ENCODE measurements around the gene ENOSF1. TPM values are rescaled to one million over a fixed set of nuclear protein-coding genes. Genes with fewer than 3 reads are reported as not detected.

Gene ENOSF1
- total and polyA plus RNA-seq, 3 donors from 2014 or later = 29.2 to 119 (median 88.5) TPM

DNA sequence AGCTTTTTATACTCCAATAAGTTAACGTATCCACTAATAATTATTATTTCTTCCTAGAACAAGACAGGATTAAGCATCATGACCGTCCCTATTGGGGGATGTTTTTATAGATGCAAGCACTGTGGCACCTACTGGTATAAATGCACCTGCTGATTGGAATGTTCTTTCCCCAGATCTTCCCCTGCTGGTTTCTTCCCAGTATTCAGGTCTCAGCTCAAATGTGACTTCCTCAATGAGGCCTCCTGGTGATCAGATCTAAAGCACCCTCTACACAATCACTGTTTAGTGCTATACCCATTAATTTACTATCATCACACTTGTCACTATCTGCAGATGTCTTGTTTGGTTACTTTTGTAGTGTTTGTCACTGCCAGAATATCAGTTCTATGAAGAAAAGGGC, 58.9 kb downstream of the ENOSF1 start:
- intact Hi-C loops (cut with DNase I; ENCODE audit: low total_unique reads) = no loop called here
- Histone ChIP-seq H3K36me3 (ENCODE audit: low read depth, missing control alignments) (no peaks in the 10 kb centered on the region), H3K4me3 (no peak overlapping the region), H3K27me3 (no peaks in the 10 kb centered on the region), H3K4me1 (no peaks in the 10 kb centered on the region), H3K27ac (no peak overlapping the region), H3K9me3 (no peaks in the 10 kb centered on the region)
- no peak for TF ChIP-seq POLR2A (IDR thresholded peaks at IDR 0.05)
- TF ChIP-seq, protein P1, sequence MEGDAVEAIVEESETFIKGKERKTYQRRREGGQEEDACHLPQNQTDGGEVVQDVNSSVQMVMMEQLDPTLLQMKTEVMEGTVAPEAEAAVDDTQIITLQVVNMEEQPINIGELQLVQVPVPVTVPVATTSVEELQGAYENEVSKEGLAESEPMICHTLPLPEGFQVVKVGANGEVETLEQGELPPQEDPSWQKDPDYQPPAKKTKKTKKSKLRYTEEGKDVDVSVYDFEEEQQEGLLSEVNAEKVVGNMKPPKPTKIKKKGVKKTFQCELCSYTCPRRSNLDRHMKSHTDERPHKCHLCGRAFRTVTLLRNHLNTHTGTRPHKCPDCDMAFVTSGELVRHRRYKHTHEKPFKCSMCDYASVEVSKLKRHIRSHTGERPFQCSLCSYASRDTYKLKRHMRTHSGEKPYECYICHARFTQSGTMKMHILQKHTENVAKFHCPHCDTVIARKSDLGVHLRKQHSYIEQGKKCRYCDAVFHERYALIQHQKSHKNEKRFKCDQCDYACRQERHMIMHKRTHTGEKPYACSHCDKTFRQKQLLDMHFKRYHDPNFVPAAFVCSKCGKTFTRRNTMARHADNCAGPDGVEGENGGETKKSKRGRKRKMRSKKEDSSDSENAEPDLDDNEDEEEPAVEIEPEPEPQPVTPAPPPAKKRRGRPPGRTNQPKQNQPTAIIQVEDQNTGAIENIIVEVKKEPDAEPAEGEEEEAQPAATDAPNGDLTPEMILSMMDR (IDR thresholded peaks at IDR 0.05) = no peak
- no peak for DNase-seq
- 89 to 94% methylated on average over 2 of the region's 2 CpGs for WGBS, 2 donors

DNA sequence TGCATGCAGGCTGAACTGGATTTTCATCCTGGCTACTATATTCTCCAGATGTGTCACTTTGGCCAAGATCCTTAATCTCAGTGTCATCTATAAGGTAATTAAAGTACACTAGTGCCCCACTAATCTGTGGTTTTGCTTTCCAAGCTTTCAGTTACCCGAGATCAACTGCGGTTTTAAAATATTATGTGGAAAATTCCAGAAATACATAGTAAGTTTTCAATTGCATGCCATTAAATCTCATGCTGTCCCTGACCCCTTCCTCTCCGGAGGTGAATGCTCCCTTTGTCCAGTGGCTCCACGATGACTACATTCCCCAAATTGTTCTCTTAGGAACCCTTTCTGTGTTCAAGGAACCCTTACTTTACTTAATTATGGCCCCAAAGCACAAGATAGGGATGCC, 60.3 kb downstream of the ENOSF1 start:
- Histone ChIP-seq H3K36me3 (ENCODE audit: low read depth, missing control alignments) (no peaks in the 10 kb centered on the region), H3K4me3 (no peak overlapping the region), H3K27me3 (no peaks in the 10 kb centered on the region), H3K9me3 (no peaks in the 10 kb centered on the region), H3K27ac (no peak overlapping the region), H3K4me1 (no peaks in the 10 kb centered on the region)
- TF ChIP-seq, protein P1 (IDR thresholded peaks at IDR 0.05) = no peak
- no peak for DNase-seq
- intact Hi-C loops (cut with DNase I; ENCODE audit: low total_unique reads) = no loop called here
- WGBS, 2 donors = 74 to 78% methylated on average over 4 of the region's 4 CpGs

DNA sequence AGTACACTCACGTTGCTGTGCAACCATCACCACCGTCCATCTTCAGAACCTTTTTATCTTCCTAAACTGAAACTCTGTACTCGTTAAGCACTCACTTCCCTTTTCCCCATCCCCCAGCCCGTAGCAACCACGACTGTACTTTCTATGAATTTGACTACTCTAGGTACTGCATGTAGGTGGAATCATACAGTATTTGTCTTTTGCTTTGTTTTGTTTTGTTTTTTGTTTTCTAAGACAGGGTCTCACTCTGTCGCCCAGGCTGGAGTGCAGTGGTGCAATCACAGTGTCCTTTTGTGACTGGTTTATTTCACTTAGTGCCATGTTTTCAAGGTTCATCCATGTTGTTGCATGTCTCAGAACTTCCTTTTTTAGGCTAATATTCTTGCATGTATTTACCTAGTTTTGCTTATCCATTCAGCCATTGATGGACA, 62.0 kb downstream of the ENOSF1 start:
- DNase-seq = no peak
- TF ChIP-seq POLR2A (IDR thresholded peaks at IDR 0.05) = no peak
- TF ChIP-seq, protein P1 (IDR thresholded peaks at IDR 0.05) = no peak
- Histone ChIP-seq H3K4me3 (no peak overlapping the region), H3K36me3 (ENCODE audit: low read depth, missing control alignments) (no peaks in the 10 kb centered on the region), H3K9me3 (no peaks in the 10 kb centered on the region), H3K27ac (no peak overlapping the region), H3K4me1 (no peaks in the 10 kb centered on the region), H3K27me3 (no peaks in the 10 kb centered on the region)
- intact Hi-C loops (cut with DNase I; ENCODE audit: low total_unique reads) = no loop called here
- 69 to 72% methylated on average over 6 of the region's 6 CpGs for WGBS, 2 donors

DNA sequence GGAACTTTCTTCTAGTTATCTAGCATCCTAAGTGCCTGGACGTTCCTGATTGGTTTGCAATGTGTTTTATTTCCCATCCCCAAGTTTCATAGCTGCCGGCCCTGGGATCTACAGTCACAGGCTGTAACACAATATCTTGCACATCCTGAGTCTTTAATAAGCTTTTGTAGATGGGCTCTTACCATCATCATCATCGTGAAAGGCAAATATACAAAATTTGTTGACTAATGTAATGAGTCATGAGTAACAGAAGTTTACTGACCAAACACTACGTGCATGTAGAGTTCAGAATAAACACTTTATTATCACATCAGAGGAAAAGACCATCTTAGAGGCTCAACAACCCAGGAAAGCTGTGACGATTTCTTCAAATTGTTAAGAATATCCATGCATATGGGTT, 63.1 kb downstream of the ENOSF1 start:
- DNase-seq = no peak
- H3K9me3 ChIP-seq = no peaks in the 10 kb centered on the region
- H3K4me1 ChIP-seq = no peaks in the 10 kb centered on the region
- intact Hi-C loops (cut with DNase I; ENCODE audit: low total_unique reads) = no loop called here
- no peaks in the 10 kb centered on the region for H3K27me3 ChIP-seq
- H3K36me3 ChIP-seq (ENCODE audit: low read depth, missing control alignments) = no peaks in the 10 kb centered on the region
- WGBS, 2 donors = 88 to 89% methylated on average over 5 of the region's 5 CpGs
- H3K4me3 ChIP-seq = no peak overlapping the region
- TF ChIP-seq, protein P1 (IDR thresholded peaks at IDR 0.05) = no peak
- TF ChIP-seq POLR2A (IDR thresholded peaks at IDR 0.05) = no peak
- H3K27ac ChIP-seq = no peak overlapping the region

DNA sequence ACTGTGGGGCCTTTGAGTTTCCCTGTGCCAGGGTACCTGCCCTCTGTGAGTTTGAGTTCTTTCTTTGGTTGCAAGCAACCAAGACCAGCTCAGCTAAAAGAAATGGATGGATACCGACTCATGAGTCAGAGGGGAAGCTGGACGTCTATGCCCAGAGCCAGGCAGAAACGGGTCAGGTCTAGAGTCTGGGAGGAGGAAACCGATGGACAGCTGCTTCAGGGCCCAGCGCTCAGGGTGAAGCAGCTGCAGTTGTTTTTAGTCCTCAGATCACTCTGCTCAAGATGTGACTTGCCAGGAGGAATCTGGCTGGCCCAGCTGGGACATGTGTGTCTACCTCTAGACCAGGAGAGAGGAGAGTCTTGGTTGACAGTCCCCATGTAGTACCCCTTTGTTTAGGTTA, 65.1 kb downstream of the ENOSF1 start:
- Histone ChIP-seq H3K9me3 (no peaks in the 10 kb centered on the region), H3K36me3 (ENCODE audit: low read depth, missing control alignments) (no peaks in the 10 kb centered on the region), H3K4me3 (no peak overlapping the region), H3K27ac (no peak overlapping the region), H3K27me3 (no peaks in the 10 kb centered on the region), H3K4me1 (no peaks in the 10 kb centered on the region)
- 84 to 92% methylated on average over 5 of the region's 5 CpGs for WGBS, 2 donors
- TF ChIP-seq, protein P1 (IDR thresholded peaks at IDR 0.05) = no peak
- TF ChIP-seq POLR2A (IDR thresholded peaks at IDR 0.05) = no peak
- DNase-seq = no peak
- intact Hi-C loops (cut with DNase I; ENCODE audit: low total_unique reads) = no loop called here
